Measurements from ENCODE around the gene USP50. TPM values are rescaled to one million over a fixed set of nuclear protein-coding genes. Genes with fewer than 3 reads are reported as not detected.

USP50 gene
- total RNA-seq (under 1 TPM in 2 of 6 donors, not detected in 4; 0.32 to 0.35 TPM), polyA plus RNA-seq (not detected)

GRCh38 chr15:50546566-50546965 lies at the start of gene USP50:
TSS of gene USP50 (minus strand) at chr15:50546666. CDS start at chr15:50546525, 141 bp downstream.
- Histone ChIP-seq H3K36me3 (no peaks in the 10 kb centered on the region), H3K4me3 (no peak within 1 kb of the TSS), H3K9me3 (no peaks in the 10 kb centered on the region), H3K27me3 (no peaks in the 10 kb centered on the region), H3K4me1 (no peaks in the 10 kb centered on the region), H3K27ac (no peak within 1 kb of the TSS)
- no peak for DNase-seq
- intact Hi-C loops (cut with DNase I), result no loop called here
- 78 to 88% methylated on average over 5 of the region's 5 CpGs for WGBS, 2 donors
- ATAC-seq, result no peak
- no peak for TF ChIP-seq CTCF (IDR thresholded peaks at IDR 0.05)
- no peak for FAIRE-seq

GRCh38 chr15:50594311-50594710 lies 47.8 kb upstream of the USP50 start:
- no peak for DNase-seq
- no peak for ATAC-seq
- FAIRE-seq, result peak; percentile 51
- intact Hi-C loops (cut with DNase I), result no loop called here
- 87 to 94% methylated on average over 2 of the region's 2 CpGs for WGBS, 2 donors
- no peak for TF ChIP-seq CTCF (IDR thresholded peaks at IDR 0.05)
- Histone ChIP-seq H3K4me3 (no peak overlapping the region), H3K9me3 (no peaks in the 10 kb centered on the region), H3K27me3 (no peaks in the 10 kb centered on the region), H3K36me3 (peaks cover 0 to 26% (median 5%) of the 10 kb centered on the region in 3 donors), H3K4me1 (no peaks in the 10 kb centered on the region), H3K27ac (no peak overlapping the region)

- no peak for FAIRE-seq
- H3K36me3 ChIP-seq, result peaks cover 0 to 27% (median 5%) of the 10 kb centered on the region in 3 donors
- H3K27ac ChIP-seq, result no peak overlapping the region
- WGBS, 2 donors, result 87 to 93% methylated on average over 3 of the region's 3 CpGs
- H3K4me3 ChIP-seq, result no peak overlapping the region
- H3K27me3 ChIP-seq, result no peaks in the 10 kb centered on the region
- intact Hi-C loops (cut with DNase I), result no loop called here
- no peaks in the 10 kb centered on the region for H3K9me3 ChIP-seq
- no peaks in the 10 kb centered on the region for H3K4me1 ChIP-seq
- ATAC-seq, result no peak
- DNase-seq, result no peak
- TF ChIP-seq CTCF (IDR thresholded peaks at IDR 0.05), result no peak
These were observed 47.3 kb upstream of the USP50 start for GRCh38 chr15:50593761-50594160.

GRCh38 chr15:50590288-50590687 lies 43.8 kb upstream of the USP50 start:
- ATAC-seq (no peak), DNase-seq (no peak), FAIRE-seq (no peak)
- H3K9me3 ChIP-seq, result no peaks in the 10 kb centered on the region
- no peak overlapping the region for H3K4me3 ChIP-seq
- H3K27me3 ChIP-seq, result no peaks in the 10 kb centered on the region
- WGBS, 2 donors, result 94 to 97% methylated on average over 1 of the region's 1 CpG
- H3K27ac ChIP-seq, result no peak overlapping the region
- intact Hi-C loops (cut with DNase I), result no loop called here
- H3K36me3 ChIP-seq, result peaks cover 0 to 50% (median 5%) of the 10 kb centered on the region in 3 donors
- H3K4me1 ChIP-seq, result no peaks in the 10 kb centered on the region
- TF ChIP-seq CTCF (IDR thresholded peaks at IDR 0.05), result no peak

GRCh38 chr15:50577492-50577891 lies 31.0 kb upstream of the USP50 start:
- intact Hi-C loops (cut with DNase I), result no loop called here
- DNase-seq (no peak), FAIRE-seq (no peak), ATAC-seq (no peak)
- Histone ChIP-seq H3K4me1 (no peaks in the 10 kb centered on the region), H3K4me3 (no peak overlapping the region), H3K27ac (no peak overlapping the region), H3K27me3 (no peaks in the 10 kb centered on the region), H3K9me3 (no peaks in the 10 kb centered on the region), H3K36me3 (peaks cover 0 to 43% (median 0%) of the 10 kb centered on the region in 3 donors)
- WGBS, 2 donors, result 86 to 87% methylated on average over 2 of the region's 2 CpGs
- TF ChIP-seq CTCF (IDR thresholded peaks at IDR 0.05), result no peak

All from pancreas (tissue), 10 donors.